Activated CD4-positive, alpha-beta T cell treated with anti-CD3 and anti-CD28 coated beads, Interleukin-2, amount 10 ng/mL, durations not matched to agents 7 days and 5 days (primary cell): Measurements from ENCODE around the gene GALNT12. TPM values are rescaled to one million over a fixed set of nuclear protein-coding genes. Genes with fewer than 3 reads are reported as not detected.

Experiments
- CTCF ChIA-PET: fragments of 350-600 bp; sonication (Branson Sonifier 250); formaldehyde crosslinking; loops from one replicate; lab custom pipeline; 2021; ENCODE audit warnings: antibody characterized with exemption; lab: Charles Lee
- POLR2A ChIA-PET: fragments of 350-600 bp; sonication (Branson Sonifier 250); formaldehyde crosslinking; loops from one replicate; lab custom pipeline; 2021; ENCODE audit warnings: antibody characterized with exemption; lab: Charles Lee
- DNase-seq: peaks from one replicate; pipeline ENCODE4 v3.0.0-alpha.2; 2020
- H3K27ac Mint-ChIP-seq: one replicate; pipeline ENCODE4 v1.8.0; 2021; ENCODE audit warnings: mild to moderate bottlenecking, moderate library complexity, mixed read lengths
- H3K27me3 Mint-ChIP-seq: one replicate; pipeline ENCODE4 v1.8.0; 2021; ENCODE audit warnings: mixed read lengths
- H3K36me3 Mint-ChIP-seq: one replicate; pipeline ENCODE4 v1.8.0; 2021; ENCODE audit warnings: low read depth, mixed read lengths
- H3K4me1 Mint-ChIP-seq: one replicate; pipeline ENCODE4 v1.8.0; 2021; ENCODE audit warnings: mixed read lengths
- H3K4me3 Mint-ChIP-seq: one replicate; pipeline ENCODE4 v1.8.0; 2021; ENCODE audit warnings: mild to moderate bottlenecking, moderate library complexity, mixed read lengths
- H3K9me3 Mint-ChIP-seq: one replicate; pipeline ENCODE4 v1.8.0; 2021; ENCODE audit warnings: mixed read lengths
- total RNA-seq, 2 experiments: library from RNA; stranded (reverse); gene quantifications; one replicate each; pipeline ENCODE4 v1.2.3, GENCODE V29; 2021

The GALNT12 gene
- total RNA-seq, 2 experiments from 2014 or later: 9.7 to 10.1 TPM

DNA sequence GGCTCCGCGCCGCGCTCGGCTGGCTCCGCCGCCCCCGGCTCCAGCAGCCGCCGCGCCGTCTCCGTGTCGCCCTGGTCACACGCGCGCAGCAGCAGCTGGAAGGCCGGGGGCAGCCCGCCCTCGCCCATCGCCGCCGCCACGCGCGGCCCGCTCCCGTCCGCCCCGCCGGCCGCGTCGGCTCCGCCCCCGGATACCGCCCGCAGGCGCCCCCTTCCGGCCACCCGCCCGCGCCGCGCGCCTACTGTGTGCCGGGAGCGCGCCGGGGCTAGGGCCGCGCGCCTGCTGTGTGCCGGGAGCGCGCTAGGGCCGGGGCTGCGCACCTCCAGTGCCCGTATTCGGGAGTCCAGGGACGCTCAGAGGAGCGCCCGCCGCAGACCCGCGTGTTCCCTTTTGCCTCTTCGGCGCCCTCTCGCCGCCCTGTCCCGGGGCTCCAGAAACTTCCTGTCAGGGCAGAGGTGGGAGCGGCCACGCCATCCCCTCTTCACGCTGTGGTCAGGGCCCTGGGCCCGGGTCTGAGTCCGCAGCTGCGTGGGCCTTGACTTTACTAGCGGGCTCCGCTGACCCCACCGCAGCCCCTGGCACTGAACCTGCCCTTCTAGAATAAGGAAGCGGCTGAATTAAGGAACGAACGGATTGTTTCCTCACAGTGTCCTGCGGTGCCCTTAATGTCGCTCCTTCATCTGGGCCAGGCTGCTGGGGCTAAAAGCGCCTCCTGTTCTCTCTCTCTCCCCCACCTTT lies 10.9 kb upstream of the GALNT12 start, which contains the start of gene ANKS6:
Gene ANKS6 (minus strand): TSS at position 192 of the 738 bp plus-strand sequence. CDS start 64 bp downstream, at position 128.
- POLR2A ChIA-PET: no interaction called here

DNA sequence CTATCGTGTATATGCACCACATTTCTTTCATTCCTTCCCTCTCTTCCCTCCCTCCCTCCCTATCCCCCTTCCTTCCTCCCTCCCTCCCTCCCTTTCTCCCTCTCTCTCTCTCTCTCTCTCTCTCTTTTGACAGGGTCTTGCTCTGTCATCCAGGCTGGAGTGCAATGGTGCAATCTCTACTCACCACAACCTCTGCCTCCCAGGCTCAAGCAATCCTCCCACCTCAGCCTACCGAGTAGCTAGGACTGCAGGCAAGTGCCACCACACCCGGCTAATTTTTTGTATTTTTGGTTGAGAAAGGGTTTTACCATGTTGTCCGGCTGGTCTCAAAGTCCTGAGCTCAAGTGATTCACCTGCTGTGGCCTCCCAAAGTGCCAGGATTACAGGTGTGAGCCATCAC lies 10.0 kb upstream of the GALNT12 start:
- DNase-seq: no peak
- Mint-ChIP-seq H3K4me1 (peaks cover 12% of the 10 kb centered on the region), H3K36me3 (peaks cover 7% of the 10 kb centered on the region), H3K4me3 (peak overlapping the region; percentile 37), H3K27ac (no peak overlapping the region), H3K9me3 (peaks cover 16% of the 10 kb centered on the region), H3K27me3 (peaks cover 8% of the 10 kb centered on the region)
- CTCF ChIA-PET: interaction anchor here (0.7 kb wide), 1 partner anchor 236 kb away, joined by 4 read pairs; no protein-coding TSS in a partner anchor
- POLR2A ChIA-PET: no interaction called here

More for the DNA sequence above, 10.9 kb upstream of the GALNT12 start, which contains the start of gene ANKS6:
- Mint-ChIP-seq H3K27me3 (peaks cover 8% of the 10 kb centered on the region), H3K9me3 (peaks cover 16% of the 10 kb centered on the region), H3K4me3 (peak within 1 kb of the TSS; percentile 78), H3K4me1 (peaks cover 18% of the 10 kb centered on the region), H3K27ac (peak within 1 kb of the TSS; percentile 76), H3K36me3 (peaks cover 7% of the 10 kb centered on the region)
- CTCF ChIA-PET: interaction anchor here (0.5 to 1.6 kb wide), 2 partner anchors 20 to 347 kb away, joined by 3 to 5 read pairs; no protein-coding TSS in a partner anchor
- peak; percentile 79 for DNase-seq

DNA sequence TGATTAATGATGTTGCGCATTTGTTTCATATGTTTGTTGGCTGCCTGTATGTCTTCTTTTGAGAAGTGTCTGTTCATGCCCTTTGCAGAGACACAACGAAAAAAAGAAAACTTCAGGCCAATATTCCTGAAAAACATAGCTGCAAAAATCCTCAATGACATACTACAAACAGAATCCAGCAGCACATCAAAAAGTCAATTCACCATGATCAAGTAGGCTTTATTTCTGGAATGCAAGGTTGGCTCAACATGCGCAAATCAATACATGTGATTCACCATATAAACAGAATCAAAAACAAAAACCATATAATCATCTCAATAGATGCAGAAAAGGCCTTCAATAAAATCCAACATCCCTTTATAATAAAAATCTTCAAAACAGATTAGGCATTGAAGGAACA lies 9.2 kb upstream of the GALNT12 start:
- POLR2A ChIA-PET: no interaction called here
- H3K4me3 Mint-ChIP-seq: peak overlapping the region; percentile 37

DNA sequence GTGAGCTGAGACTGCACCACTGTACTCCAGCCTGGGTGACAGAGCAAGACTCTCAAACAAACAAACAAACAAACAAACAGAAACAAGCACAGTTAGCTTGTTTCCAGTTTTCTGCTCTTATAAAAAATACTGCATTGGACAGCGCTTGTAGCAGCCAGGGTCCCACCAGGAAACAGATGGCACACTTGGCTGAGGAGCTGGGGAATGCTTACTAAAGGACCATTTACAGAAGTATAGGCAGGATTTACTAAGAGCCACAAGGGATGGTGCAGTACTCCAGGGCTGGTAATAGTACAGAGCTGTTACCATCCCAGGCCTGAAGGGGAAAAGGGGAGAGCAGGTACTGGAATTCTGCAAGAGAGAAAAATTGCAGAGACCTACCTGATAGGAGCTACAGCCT lies 5.9 kb upstream of the GALNT12 start:
- H3K4me3 Mint-ChIP-seq: no peak overlapping the region
- H3K36me3 Mint-ChIP-seq: peaks cover 7% of the 10 kb centered on the region
- no peak overlapping the region for H3K27ac Mint-ChIP-seq
- H3K27me3 Mint-ChIP-seq: peaks cover 34% of the 10 kb centered on the region
- no peak for DNase-seq
- POLR2A ChIA-PET: no interaction called here
- H3K4me1 Mint-ChIP-seq: peaks cover 9% of the 10 kb centered on the region
- peaks cover 16% of the 10 kb centered on the region for H3K9me3 Mint-ChIP-seq
- CTCF ChIA-PET: interaction anchor here (0.6 to 2.0 kb wide), 4 partner anchors 11 to 403 kb away, joined by 3 to 7 read pairs (median 4); no protein-coding TSS in a partner anchor

More for the DNA sequence above, 9.2 kb upstream of the GALNT12 start:
- Mint-ChIP-seq H3K27ac (no peak overlapping the region), H3K9me3 (peaks cover 16% of the 10 kb centered on the region), H3K27me3 (peaks cover 9% of the 10 kb centered on the region), H3K4me1 (peaks cover 12% of the 10 kb centered on the region), H3K36me3 (peaks cover 7% of the 10 kb centered on the region)
- DNase-seq: no peak
- CTCF ChIA-PET: no interaction called here

DNA sequence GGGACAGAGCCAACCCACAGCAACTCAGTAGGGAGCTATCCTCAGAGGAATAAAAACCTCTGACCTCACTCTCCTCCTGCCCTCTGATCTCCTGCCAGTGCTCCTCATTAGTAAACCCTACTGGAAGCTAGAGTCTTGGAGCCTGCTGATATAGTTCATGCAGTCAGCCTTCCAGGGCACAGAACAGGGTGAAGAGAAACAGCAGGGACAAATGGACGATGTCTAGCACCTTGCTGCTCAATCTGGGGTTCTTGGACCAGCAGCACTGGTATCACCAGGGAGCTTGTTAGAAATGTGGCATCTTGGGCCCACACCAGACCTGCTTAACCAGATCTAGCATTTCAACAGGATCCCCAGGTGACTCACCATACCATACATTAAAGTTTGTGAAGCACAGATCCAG lies 5.5 kb upstream of the GALNT12 start:
- CTCF ChIA-PET: interaction anchor here (0.6 to 2.0 kb wide), 4 partner anchors 12 to 404 kb away, joined by 3 to 7 read pairs (median 4); no protein-coding TSS in a partner anchor
- POLR2A ChIA-PET: no interaction called here
- peaks cover 12% of the 10 kb centered on the region for H3K4me1 Mint-ChIP-seq
- peaks cover 16% of the 10 kb centered on the region for H3K9me3 Mint-ChIP-seq
- no peak for DNase-seq
- peaks cover 37% of the 10 kb centered on the region for H3K27me3 Mint-ChIP-seq
- H3K36me3 Mint-ChIP-seq: peaks cover 7% of the 10 kb centered on the region
- H3K27ac Mint-ChIP-seq: no peak overlapping the region
- H3K4me3 Mint-ChIP-seq: no peak overlapping the region

DNA sequence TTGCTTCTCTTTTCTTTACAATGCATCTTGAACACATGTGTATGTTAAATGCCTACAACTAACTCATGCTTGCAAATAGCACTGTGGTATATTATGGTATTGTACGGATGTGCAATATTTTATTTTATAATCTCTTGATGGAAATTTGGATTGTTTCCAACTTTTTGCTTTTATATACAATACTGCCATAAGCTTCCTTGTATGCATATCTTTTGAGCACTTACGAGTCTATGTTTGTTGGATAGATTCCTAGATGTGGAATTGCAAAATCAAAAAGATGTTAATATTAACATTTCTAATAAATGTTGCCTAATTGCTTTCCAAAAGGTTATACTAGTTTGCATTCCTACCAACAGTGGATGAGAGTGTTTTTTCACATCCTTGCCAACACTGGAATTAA lies 3.4 kb upstream of the GALNT12 start:
- ChIA-PET POLR2A (interaction anchor here (0.6 kb wide), 1 partner anchor 271 kb away, joined by 3 read pairs; no protein-coding TSS in a partner anchor), CTCF (no interaction called here)
- no peak overlapping the region for H3K27ac Mint-ChIP-seq
- no peak overlapping the region for H3K4me3 Mint-ChIP-seq
- peaks cover 23% of the 10 kb centered on the region for H3K4me1 Mint-ChIP-seq
- no peak for DNase-seq
- peaks cover 1% of the 10 kb centered on the region for H3K9me3 Mint-ChIP-seq
- H3K36me3 Mint-ChIP-seq: no peaks in the 10 kb centered on the region
- peaks cover 32% of the 10 kb centered on the region for H3K27me3 Mint-ChIP-seq

DNA sequence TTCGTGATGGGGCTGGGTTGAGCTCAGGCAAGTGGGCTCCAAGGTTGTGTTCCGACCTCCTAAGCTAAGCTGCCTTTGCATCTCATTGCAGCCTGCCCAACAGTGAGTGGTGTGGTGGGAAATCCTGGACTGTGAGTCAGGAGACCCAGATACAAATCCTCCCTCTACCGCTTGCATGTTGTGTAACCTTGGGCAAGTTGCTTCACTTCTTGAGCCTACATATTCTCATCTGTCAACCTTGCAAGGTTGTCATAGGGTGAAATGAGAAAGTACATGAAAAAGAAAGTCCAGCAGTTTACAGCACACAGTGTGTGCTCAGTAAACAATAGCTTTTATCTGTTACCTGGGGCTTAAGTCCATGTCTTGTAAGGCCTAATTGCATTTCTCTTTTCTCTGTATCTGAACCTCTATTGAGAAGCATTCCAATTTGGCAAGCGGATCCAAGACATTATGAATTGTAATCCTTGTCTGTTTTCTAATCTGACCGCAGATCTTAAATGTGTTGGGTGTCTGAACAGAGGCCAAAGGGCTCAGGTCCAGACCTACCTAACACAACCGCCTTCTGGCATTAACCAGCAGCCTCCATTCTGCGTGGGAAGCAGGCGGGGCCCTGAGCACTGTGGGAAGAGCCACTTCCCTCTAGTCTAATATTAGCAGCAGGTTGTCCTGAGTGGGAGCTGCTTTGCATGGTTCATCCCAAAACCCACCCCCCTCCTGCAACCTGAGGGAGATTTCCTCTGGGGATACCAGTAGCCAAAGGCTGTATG lies 1.8 kb upstream of the GALNT12 start:
- POLR2A ChIA-PET: no interaction called here
- Mint-ChIP-seq H3K27me3 (peaks cover 32% of the 10 kb centered on the region), H3K9me3 (no peaks in the 10 kb centered on the region), H3K27ac (no peak overlapping the region), H3K4me3 (no peak overlapping the region), H3K36me3 (no peaks in the 10 kb centered on the region), H3K4me1 (peaks cover 33% of the 10 kb centered on the region)
- no peak for DNase-seq
- CTCF ChIA-PET: interaction anchor here (1.0 kb wide), 1 partner anchor 14 kb away, joined by 5 read pairs; no protein-coding TSS in a partner anchor

DNA sequence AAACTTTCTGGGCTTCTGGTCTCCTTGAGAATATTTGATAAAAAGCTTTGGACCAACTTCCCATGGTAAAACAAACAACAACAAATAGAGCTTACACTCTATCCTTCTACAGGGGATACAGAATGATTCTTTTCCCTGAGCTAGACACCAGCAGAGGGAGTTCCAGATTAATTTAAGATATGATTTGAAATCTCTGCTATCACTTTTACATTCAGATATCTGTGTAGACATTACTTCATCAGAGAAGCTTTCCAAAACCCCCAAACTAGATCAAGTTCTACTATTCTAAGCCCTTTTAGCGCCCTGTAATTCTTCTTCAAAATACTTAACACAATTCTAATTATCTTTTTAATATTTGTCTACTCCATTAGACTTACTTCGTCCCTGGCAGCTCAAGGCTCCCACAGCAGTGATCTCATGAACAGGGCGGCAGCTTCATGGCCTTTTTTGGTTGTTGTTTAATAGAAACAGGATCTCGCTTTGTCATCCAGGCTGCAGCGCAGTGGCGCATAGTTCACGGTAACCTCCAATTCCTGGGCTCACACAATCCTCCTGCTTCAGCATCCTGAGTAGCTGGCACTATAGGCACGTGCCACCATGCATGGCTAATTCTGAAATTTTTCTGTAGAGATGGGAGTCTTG lies 955 bp upstream of the GALNT12 start:
- ChIA-PET POLR2A (interaction anchor here (0.6 kb wide), 1 partner anchor 51 kb away, joined by 3 read pairs; no protein-coding TSS in a partner anchor), CTCF (interaction anchor here (1.0 kb wide), 2 partner anchors 13 to 15 kb away, joined by 3 to 5 read pairs; no protein-coding TSS in a partner anchor)
- DNase-seq: no peak
- Mint-ChIP-seq H3K9me3 (no peaks in the 10 kb centered on the region), H3K27ac (no peak overlapping the region), H3K4me3 (peak overlapping the region; percentile 82), H3K27me3 (peaks cover 32% of the 10 kb centered on the region), H3K36me3 (no peaks in the 10 kb centered on the region), H3K4me1 (peaks cover 37% of the 10 kb centered on the region)

DNA sequence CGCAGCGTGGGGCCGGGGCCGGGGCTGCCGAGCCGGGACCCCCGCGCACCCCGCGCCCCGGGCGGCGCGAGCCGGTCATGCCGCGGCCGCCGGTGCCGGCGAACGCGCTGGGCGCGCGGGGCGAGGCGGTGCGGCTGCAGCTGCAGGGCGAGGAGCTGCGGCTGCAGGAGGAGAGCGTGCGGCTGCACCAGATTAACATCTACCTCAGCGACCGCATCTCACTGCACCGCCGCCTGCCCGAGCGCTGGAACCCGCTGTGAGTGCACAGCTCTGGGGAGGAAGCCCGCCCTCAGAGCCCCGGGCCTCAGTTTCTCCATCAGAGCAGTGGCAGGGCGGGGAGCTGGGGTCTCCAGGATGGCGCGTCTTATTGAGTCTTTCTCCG lies 335 bp downstream of the GALNT12 start:
- Mint-ChIP-seq H3K36me3 (peaks cover under 1% of the 10 kb centered on the region), H3K27ac (peak overlapping the region; percentile 48), H3K9me3 (no peaks in the 10 kb centered on the region), H3K4me1 (peaks cover 37% of the 10 kb centered on the region), H3K27me3 (peaks cover 32% of the 10 kb centered on the region), H3K4me3 (peak overlapping the region; percentile 81)
- peak; percentile 45 for DNase-seq
- ChIA-PET POLR2A (no interaction called here), CTCF (interaction anchor here (1.5 kb wide), 1 partner anchor 15 kb away, joined by 3 read pairs; no protein-coding TSS in a partner anchor)

DNA sequence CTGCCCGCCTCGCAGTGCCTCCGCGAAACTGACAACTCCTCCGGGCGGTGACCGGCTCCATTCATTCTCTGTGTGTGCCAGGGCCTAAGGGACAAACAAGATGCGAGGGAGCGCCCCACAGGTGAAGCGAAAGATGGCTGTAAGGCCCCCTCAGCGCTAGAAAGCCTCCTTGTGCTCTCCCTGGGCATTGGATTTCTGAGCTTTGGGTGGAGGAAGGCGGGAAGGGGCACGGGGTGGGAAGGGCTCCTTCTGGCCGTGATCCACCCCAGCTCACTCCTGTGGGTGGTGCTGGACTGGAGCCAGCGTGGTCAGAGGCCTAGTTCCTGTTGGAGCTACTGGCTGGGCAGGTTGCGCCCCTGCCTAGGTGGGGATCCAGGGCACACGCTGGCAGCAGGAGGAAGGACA lies 943 bp downstream of the GALNT12 start:
- Mint-ChIP-seq H3K27me3 (peaks cover 29% of the 10 kb centered on the region), H3K9me3 (no peaks in the 10 kb centered on the region), H3K27ac (peak overlapping the region; percentile 48), H3K4me3 (peak overlapping the region; percentile 81), H3K4me1 (peaks cover 37% of the 10 kb centered on the region), H3K36me3 (peaks cover 5% of the 10 kb centered on the region)
- ChIA-PET POLR2A (no interaction called here), CTCF (interaction anchor here (1.5 kb wide), 1 partner anchor 16 kb away, joined by 3 read pairs; no protein-coding TSS in a partner anchor)
- peak; percentile 11 for DNase-seq

DNA sequence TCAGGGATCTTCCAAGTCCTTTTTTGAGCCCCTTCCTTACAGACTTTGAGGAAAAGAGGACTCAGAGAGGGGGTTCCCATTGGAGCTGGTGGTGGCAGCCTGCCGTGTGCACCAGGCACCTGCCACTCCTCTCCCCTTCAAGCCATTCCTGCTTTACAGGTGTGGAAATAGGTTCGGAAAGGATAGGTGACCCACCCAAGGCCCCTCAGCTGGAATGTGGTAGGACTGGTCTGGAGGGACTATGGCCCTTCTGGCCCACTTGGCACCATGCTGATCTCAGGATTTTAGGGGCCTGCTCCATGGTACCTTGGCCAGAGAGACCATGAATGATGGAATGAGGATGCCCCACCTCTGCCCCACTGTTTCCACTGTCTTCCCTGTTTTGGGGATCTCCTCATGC lies 1.4 kb downstream of the GALNT12 start:
- no peak for DNase-seq
- Mint-ChIP-seq H3K27me3 (peaks cover 28% of the 10 kb centered on the region), H3K36me3 (peaks cover 6% of the 10 kb centered on the region), H3K4me3 (peak overlapping the region; percentile 81), H3K27ac (no peak overlapping the region), H3K9me3 (no peaks in the 10 kb centered on the region), H3K4me1 (peaks cover 37% of the 10 kb centered on the region)
- CTCF ChIA-PET: no interaction called here
- POLR2A ChIA-PET: no interaction called here
